ENCODE data around the gene PRDM8.

DNA sequence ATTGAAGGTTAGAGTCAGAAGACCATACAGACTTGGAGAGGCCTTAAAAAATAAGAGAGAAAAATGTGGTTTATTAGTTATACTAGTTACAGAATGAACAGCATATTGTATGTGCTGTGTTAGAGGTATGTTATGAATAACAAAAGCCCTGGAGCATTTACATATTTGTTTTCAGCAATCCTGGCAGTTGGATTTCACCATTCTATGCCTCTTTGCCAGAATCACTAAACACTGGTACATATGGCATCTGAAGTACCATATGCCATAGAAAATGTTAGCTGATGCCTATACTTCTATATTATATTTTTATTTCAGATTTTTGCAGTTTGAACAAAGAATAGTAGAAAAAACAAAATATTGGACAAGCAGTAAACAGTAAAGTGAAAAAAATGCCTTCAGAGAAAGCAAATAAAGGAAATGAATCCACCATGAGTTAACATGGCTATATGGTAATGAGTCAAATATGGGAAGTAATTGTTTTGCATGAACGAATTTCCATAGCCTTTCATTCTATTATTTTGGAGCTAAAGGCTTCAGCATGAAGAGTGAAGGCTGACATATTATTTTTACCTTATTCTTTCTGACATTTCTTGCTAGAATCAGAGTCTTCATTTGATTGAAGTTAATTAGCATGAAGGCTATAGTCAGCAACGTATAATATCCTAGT is 41.9 kb upstream of the PRDM8 start:
- TF ChIP-seq CTCF (IDR thresholded peaks at IDR 0.05) (no peak), POLR2A (IDR thresholded peaks at IDR 0.05) (no peak)

Measured in uterus (tissue), 2 donors.